ENCODE measurements around the gene BCO1. TPM values are rescaled to one million over a fixed set of nuclear protein-coding genes. Genes with fewer than 3 reads are reported as not detected.

The BCO1 gene
- total and polyA plus RNA-seq, 12 donors = 0.03 TPM; not detected in 11

- Histone ChIP-seq H3K4me1 (replicated peaks in 1 of 2) (peaks cover 16 to 28% of the 10 kb centered on the region in 2 donors), H3K36me3 (replicated peaks in 1 of 2) (no peaks in the 10 kb centered on the region), H3K9me3 (replicated peaks in 1 of 3) (no peaks in the 10 kb centered on the region), H3K4me3 (no peak overlapping the region), H3K27me3 (no peaks in the 10 kb centered on the region), H3K27ac (no peak overlapping the region)
- intact Hi-C loops (cut with DNase I) = no loop called here
- no peak for TF ChIP-seq CTCF (IDR thresholded peaks at IDR 0.05)
- TF ChIP-seq POLR2A (IDR thresholded peaks at IDR 0.05) = no peak
- DNase-seq = no peak
- 81 to 90% (median 85%) methylated on average over 7 of the region's 7 CpGs for WGBS, 4 donors
Observed at GRCh38 chr16:81318711-81319110, 80.2 kb downstream of the BCO1 start.

GRCh38 chr16:81319221-81319912 is 80.9 kb downstream of the BCO1 start:
- Histone ChIP-seq H3K27me3 (no peaks in the 10 kb centered on the region), H3K9me3 (replicated peaks in 1 of 3) (no peaks in the 10 kb centered on the region), H3K27ac (peak overlapping the region in 4 of 5 donors; percentile 3 to 44 (median 13)), H3K4me3 (no peak overlapping the region), H3K36me3 (replicated peaks in 1 of 2) (no peaks in the 10 kb centered on the region), H3K4me1 (replicated peaks in 1 of 2) (peaks cover 16 to 22% of the 10 kb centered on the region in 2 donors)
- peak; percentile 26 to 71 (median 66) for DNase-seq
- no peak for TF ChIP-seq POLR2A (IDR thresholded peaks at IDR 0.05)
- TF ChIP-seq CTCF (IDR thresholded peaks at IDR 0.05) = no peak
- intact Hi-C loops (cut with DNase I) = no loop called here
- 42 to 54% (median 53%) methylated on average over 6 of the region's 6 CpGs for WGBS, 4 donors

GRCh38 chr16:81321039-81321438 is 82.5 kb downstream of the BCO1 start:
- no peak overlapping the region for H3K27ac ChIP-seq
- H3K27me3 ChIP-seq = no peaks in the 10 kb centered on the region
- no peaks in the 10 kb centered on the region for H3K36me3 ChIP-seq (replicated peaks in 1 of 2)
- H3K4me1 ChIP-seq (replicated peaks in 1 of 2) = peaks cover 13 to 18% of the 10 kb centered on the region in 2 donors
- 90 to 97% (median 95%) methylated on average over 2 of the region's 2 CpGs for WGBS, 4 donors
- TF ChIP-seq POLR2A (IDR thresholded peaks at IDR 0.05) (no peak), CTCF (IDR thresholded peaks at IDR 0.05) (no peak)
- intact Hi-C loops (cut with DNase I) = no loop called here
- no peak for DNase-seq
- H3K9me3 ChIP-seq (replicated peaks in 1 of 3) = no peaks in the 10 kb centered on the region
- H3K4me3 ChIP-seq = no peak overlapping the region

GRCh38 chr16:81321536-81321935 is 83.0 kb downstream of the BCO1 start:
- WGBS, 4 donors = 93 to 95% (median 94%) methylated on average over 5 of the region's 5 CpGs
- H3K4me3 ChIP-seq = no peak overlapping the region
- DNase-seq = no peak
- intact Hi-C loops (cut with DNase I) = no loop called here
- H3K27ac ChIP-seq = no peak overlapping the region
- no peaks in the 10 kb centered on the region for H3K9me3 ChIP-seq (replicated peaks in 1 of 3)
- H3K4me1 ChIP-seq (replicated peaks in 1 of 2) = peaks cover 10 to 13% of the 10 kb centered on the region in 2 donors
- no peaks in the 10 kb centered on the region for H3K36me3 ChIP-seq (replicated peaks in 1 of 2)
- TF ChIP-seq CTCF (IDR thresholded peaks at IDR 0.05) = no peak
- no peak for TF ChIP-seq POLR2A (IDR thresholded peaks at IDR 0.05)
- no peaks in the 10 kb centered on the region for H3K27me3 ChIP-seq
